ENCODE results near the gene USF3.

GRCh38 chr3:113600418-113601182, 95.8 kb downstream of the USF3 start:
- TF ChIP-seq, protein P1, sequence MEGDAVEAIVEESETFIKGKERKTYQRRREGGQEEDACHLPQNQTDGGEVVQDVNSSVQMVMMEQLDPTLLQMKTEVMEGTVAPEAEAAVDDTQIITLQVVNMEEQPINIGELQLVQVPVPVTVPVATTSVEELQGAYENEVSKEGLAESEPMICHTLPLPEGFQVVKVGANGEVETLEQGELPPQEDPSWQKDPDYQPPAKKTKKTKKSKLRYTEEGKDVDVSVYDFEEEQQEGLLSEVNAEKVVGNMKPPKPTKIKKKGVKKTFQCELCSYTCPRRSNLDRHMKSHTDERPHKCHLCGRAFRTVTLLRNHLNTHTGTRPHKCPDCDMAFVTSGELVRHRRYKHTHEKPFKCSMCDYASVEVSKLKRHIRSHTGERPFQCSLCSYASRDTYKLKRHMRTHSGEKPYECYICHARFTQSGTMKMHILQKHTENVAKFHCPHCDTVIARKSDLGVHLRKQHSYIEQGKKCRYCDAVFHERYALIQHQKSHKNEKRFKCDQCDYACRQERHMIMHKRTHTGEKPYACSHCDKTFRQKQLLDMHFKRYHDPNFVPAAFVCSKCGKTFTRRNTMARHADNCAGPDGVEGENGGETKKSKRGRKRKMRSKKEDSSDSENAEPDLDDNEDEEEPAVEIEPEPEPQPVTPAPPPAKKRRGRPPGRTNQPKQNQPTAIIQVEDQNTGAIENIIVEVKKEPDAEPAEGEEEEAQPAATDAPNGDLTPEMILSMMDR (IDR thresholded peaks at IDR 0.05) = no peak
- TF ChIP-seq POLR2AphosphoS5 (IDR thresholded peaks at IDR 0.05) (no peak), POLR2A (IDR thresholded peaks at IDR 0.05) (no peak)

Data from breast epithelium (tissue), 3 donors.